ENCODE results near the gene TYSND1. TPM values are rescaled to one million over a fixed set of nuclear protein-coding genes. Genes with fewer than 3 reads are reported as not detected.

The TYSND1 gene
- total RNA-seq, 1 donor = 15.6 TPM

GRCh38 chr10:70112071-70112470 lies 34.4 kb downstream of the TYSND1 start:
- no peak overlapping the region for H3K4me2 ChIP-seq (ENCODE audit: insufficient read depth, low read length)
- TF ChIP-seq CTCF (IDR thresholded peaks at IDR 0.05; ENCODE audit: extremely low read depth, low read depth, low read length) = no peak
- no peak overlapping the region for H3K27ac ChIP-seq (ENCODE audit: low read depth, low read length)
- no peak for DNase-seq (ENCODE audit: insufficient read length, low spot score, missing footprints)
- no peaks in the 10 kb centered on the region for H3K4me1 ChIP-seq (ENCODE audit: insufficient read depth, low read length)
- H3K9me3 ChIP-seq (ENCODE audit: low read depth, low read length) = no peaks in the 10 kb centered on the region
- peaks cover 11% of the 10 kb centered on the region for H4K20me1 ChIP-seq (ENCODE audit: insufficient read depth, low read length)
- H3K4me3 ChIP-seq (ENCODE audit: insufficient read depth, low read length) = no peak overlapping the region
- H3K79me2 ChIP-seq (ENCODE audit: insufficient read depth, low read length) = no peaks in the 10 kb centered on the region
- H2AFZ ChIP-seq (ENCODE audit: low read length) = no peak overlapping the region
- H3K36me3 ChIP-seq (ENCODE audit: insufficient read depth, low read length) = peaks cover 28% of the 10 kb centered on the region
- no peaks in the 10 kb centered on the region for H3K27me3 ChIP-seq (ENCODE audit: insufficient read depth, low read length)

- Histone ChIP-seq H3K4me2 (ENCODE audit: insufficient read depth, low read length) (no peak overlapping the region), H3K27ac (ENCODE audit: low read depth, low read length) (no peak overlapping the region), H3K27me3 (ENCODE audit: insufficient read depth, low read length) (no peaks in the 10 kb centered on the region), H3K79me2 (ENCODE audit: insufficient read depth, low read length) (no peaks in the 10 kb centered on the region), H3K36me3 (ENCODE audit: insufficient read depth, low read length) (peaks cover 28% of the 10 kb centered on the region), H2AFZ (ENCODE audit: low read length) (no peak overlapping the region), H4K20me1 (ENCODE audit: insufficient read depth, low read length) (peaks cover 8% of the 10 kb centered on the region), H3K9me3 (ENCODE audit: low read depth, low read length) (no peaks in the 10 kb centered on the region), H3K4me1 (ENCODE audit: insufficient read depth, low read length) (no peaks in the 10 kb centered on the region), H3K4me3 (ENCODE audit: insufficient read depth, low read length) (no peak overlapping the region)
- DNase-seq (ENCODE audit: insufficient read length, low spot score, missing footprints) = no peak
- no peak for TF ChIP-seq CTCF (IDR thresholded peaks at IDR 0.05; ENCODE audit: extremely low read depth, low read depth, low read length)
Measured at GRCh38 chr10:70111496-70111895, 35.0 kb downstream of the TYSND1 start.

GRCh38 chr10:70109064-70109729 lies 37.3 kb downstream of the TYSND1 start:
- no peak overlapping the region for H3K4me3 ChIP-seq (ENCODE audit: insufficient read depth, low read length)
- H4K20me1 ChIP-seq (ENCODE audit: insufficient read depth, low read length) = no peaks in the 10 kb centered on the region
- H3K27me3 ChIP-seq (ENCODE audit: insufficient read depth, low read length) = no peaks in the 10 kb centered on the region
- H2AFZ ChIP-seq (ENCODE audit: low read length) = no peak overlapping the region
- H3K27ac ChIP-seq (ENCODE audit: low read depth, low read length) = no peak overlapping the region
- no peaks in the 10 kb centered on the region for H3K9me3 ChIP-seq (ENCODE audit: low read depth, low read length)
- no peaks in the 10 kb centered on the region for H3K4me1 ChIP-seq (ENCODE audit: insufficient read depth, low read length)
- H3K4me2 ChIP-seq (ENCODE audit: insufficient read depth, low read length) = no peak overlapping the region
- no peak for DNase-seq (ENCODE audit: insufficient read length, low spot score, missing footprints)
- H3K79me2 ChIP-seq (ENCODE audit: insufficient read depth, low read length) = no peaks in the 10 kb centered on the region
- TF ChIP-seq CTCF (IDR thresholded peaks at IDR 0.05; ENCODE audit: extremely low read depth, low read depth, low read length) = no peak
- H3K36me3 ChIP-seq (ENCODE audit: insufficient read depth, low read length) = peaks cover 16% of the 10 kb centered on the region

GRCh38 chr10:70106958-70107791 lies 39.3 kb downstream of the TYSND1 start:
- H4K20me1 ChIP-seq (ENCODE audit: insufficient read depth, low read length) = no peaks in the 10 kb centered on the region

More at GRCh38 chr10:70106958-70107791, 39.3 kb downstream of the TYSND1 start:
- H3K79me2 ChIP-seq (ENCODE audit: insufficient read depth, low read length) = no peaks in the 10 kb centered on the region
- H3K9me3 ChIP-seq (ENCODE audit: low read depth, low read length) = no peaks in the 10 kb centered on the region
- H3K4me2 ChIP-seq (ENCODE audit: insufficient read depth, low read length) = no peak overlapping the region
- no peak overlapping the region for H3K27ac ChIP-seq (ENCODE audit: low read depth, low read length)
- DNase-seq (ENCODE audit: insufficient read length, low spot score, missing footprints) = no peak
- no peaks in the 10 kb centered on the region for H3K4me1 ChIP-seq (ENCODE audit: insufficient read depth, low read length)
- H3K27me3 ChIP-seq (ENCODE audit: insufficient read depth, low read length) = no peaks in the 10 kb centered on the region
- no peak overlapping the region for H2AFZ ChIP-seq (ENCODE audit: low read length)
- peaks cover 4% of the 10 kb centered on the region for H3K36me3 ChIP-seq (ENCODE audit: insufficient read depth, low read length)
- no peak overlapping the region for H3K4me3 ChIP-seq (ENCODE audit: insufficient read depth, low read length)
- peak; percentile 48 for TF ChIP-seq CTCF (IDR thresholded peaks at IDR 0.05; ENCODE audit: extremely low read depth, low read depth, low read length)
